Body of pancreas (tissue), 4 donors: ENCODE results near the gene CPLX3.

Source experiments
- CTCF ChIP-seq, 7 experiments: fragments of 450-650 bp in 4 of 7; fragments of 200-600 bp in 3 of 7; sonication (generic) in 3 of 7; IDR thresholded peaks; one replicate each; pipeline ENCODE4 v1.5.1; 2016 to 2019; ENCODE audit warnings: antibody characterized with exemption in 7 of 7
- POLR2A ChIP-seq, 3 donors: fragments of 450-650 bp; IDR thresholded peaks; one replicate each; pipeline ENCODE4 v1.6.1; 2016; ENCODE audit warnings: antibody characterized with exemption in 3 of 3, mild to moderate bottlenecking in 2 of 3

- TF ChIP-seq CTCF (IDR thresholded peaks at IDR 0.05): no peak
- no peak for TF ChIP-seq POLR2A (IDR thresholded peaks at IDR 0.05)
These were observed 10.4 kb downstream of the CPLX3 start for GRCh38 chr15:74836846-74837245.
